ENCODE data around the gene MESP2.
"Not testable (repeated sequence)": the region's sequence is repeated elsewhere in the genome, so short reads cannot be mapped to it uniquely, and the experiment has no call there.

Gene MESP2

GRCh38 chr15:89781891-89782618, 5.9 kb downstream of the MESP2 start:
- no peak for DNase-seq

GRCh38 chr15:89782619-89782950, 6.5 kb downstream of the MESP2 start:
- not testable (repeated sequence) for DNase-seq

- DNase-seq = no peak
These were observed 7.2 kb downstream of the MESP2 start for GRCh38 chr15:89783111-89783860.

- DNase-seq = no peak
These were observed 7.9 kb downstream of the MESP2 start for GRCh38 chr15:89783861-89784685.

GRCh38 chr15:89784686-89784960, 8.5 kb downstream of the MESP2 start:
- DNase-seq = no peak

- no peak for DNase-seq
These were observed 9.1 kb downstream of the MESP2 start for GRCh38 chr15:89785064-89785773.

GRCh38 chr15:89785774-89786140, 9.6 kb downstream of the MESP2 start:
- DNase-seq = no peak

GRCh38 chr15:89787944-89788343, 11.8 kb downstream of the MESP2 start:
- DNase-seq = no peak

- not testable (repeated sequence) for DNase-seq
These were observed 12.5 kb downstream of the MESP2 start for GRCh38 chr15:89788585-89788984.

- no peak for DNase-seq
These were observed 14.1 kb downstream of the MESP2 start for GRCh38 chr15:89790206-89790605.

GRCh38 chr15:89790661-89791060, 14.5 kb downstream of the MESP2 start:
- no peak for DNase-seq

GRCh38 chr15:89792106-89792805, 16.1 kb downstream of the MESP2 start:
- DNase-seq = no peak

GRCh38 chr15:89794627-89795241, 18.6 kb downstream of the MESP2 start:
- no peak for DNase-seq

- no peak for DNase-seq
These were observed 19.9 kb downstream of the MESP2 start for GRCh38 chr15:89795996-89796395.

- no peak for DNase-seq
These were observed 21.6 kb downstream of the MESP2 start for GRCh38 chr15:89797678-89798201.

- no peak for DNase-seq
These were observed 23.1 kb downstream of the MESP2 start for GRCh38 chr15:89799011-89799911.

GRCh38 chr15:89799918-89800498, 23.9 kb downstream of the MESP2 start:
- no peak for DNase-seq

- no peak for DNase-seq
These were observed 25.5 kb downstream of the MESP2 start for GRCh38 chr15:89801471-89802195.

GRCh38 chr15:89802231-89802928, 26.2 kb downstream of the MESP2 start:
- DNase-seq = no peak
